Umbilical cord (tissue), 2 donors: ENCODE results near the gene FBXL22. TPM values are rescaled to one million over a fixed set of nuclear protein-coding genes. Genes with fewer than 3 reads are reported as not detected.

Experiments used
- DNase-seq: peaks from one replicate; pipeline ENCODE4 v3.0.0-alpha.2; 2015; ENCODE audit warnings: low spot score
- total RNA-seq: library from RNA; depleted of rRNA; stranded (reverse); fragments of >200 nt; gene quantifications from one replicate; pipeline ENCODE4 v1.2.3, GENCODE V29; 2014; ENCODE audit warnings: low replicate concordance; ENCODE audit not compliant: insufficient read depth

The FBXL22 gene
- total RNA-seq, 1 donor from 2014 or later = 86.9 TPM

DNA sequence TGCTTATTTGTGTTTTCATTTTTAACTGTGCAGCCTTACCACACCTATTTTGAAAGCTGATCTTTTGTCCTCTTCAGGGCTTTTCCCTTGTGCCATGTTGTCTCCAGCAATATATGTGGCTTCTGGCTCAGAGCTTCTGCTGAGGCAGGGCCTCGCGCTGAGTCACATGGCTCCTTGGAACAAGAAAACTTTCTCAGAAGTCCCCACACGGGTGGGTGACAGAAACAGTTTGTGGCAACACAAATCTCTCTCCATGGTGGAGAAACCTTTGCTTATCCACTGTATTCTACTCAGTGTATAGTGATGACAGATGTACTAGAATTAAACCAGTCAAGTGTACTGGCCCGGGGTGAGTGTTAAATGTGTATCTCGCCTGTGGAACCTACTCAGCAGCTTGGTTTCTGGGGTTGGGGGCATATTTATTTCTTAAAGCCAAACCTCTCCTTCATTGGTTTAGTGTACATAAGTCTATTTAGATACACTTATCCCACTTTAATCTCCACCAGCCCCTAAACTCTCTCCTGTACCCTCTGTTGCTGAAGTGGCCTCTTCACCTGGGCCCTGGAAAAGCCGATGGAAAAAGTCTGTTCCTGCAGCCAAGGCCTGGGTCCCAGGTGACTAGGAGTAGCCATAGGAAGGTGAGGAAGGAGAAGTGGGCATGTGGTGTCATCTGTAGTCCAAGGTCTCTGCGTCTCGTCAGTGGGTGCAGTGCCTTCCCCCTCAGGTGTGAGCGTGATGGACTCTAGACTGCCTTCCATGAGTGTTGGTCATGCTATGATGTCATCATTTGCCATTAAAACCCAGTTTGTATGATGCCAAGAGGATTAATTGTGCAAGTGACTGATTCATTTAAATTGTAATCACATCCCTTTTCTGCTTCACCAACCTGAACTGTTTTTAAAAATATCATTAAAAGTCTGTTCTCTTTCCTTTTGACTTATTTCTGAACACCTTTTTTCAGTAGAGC lies 3.2 kb upstream of the FBXL22 start:
- no peak for DNase-seq

DNA sequence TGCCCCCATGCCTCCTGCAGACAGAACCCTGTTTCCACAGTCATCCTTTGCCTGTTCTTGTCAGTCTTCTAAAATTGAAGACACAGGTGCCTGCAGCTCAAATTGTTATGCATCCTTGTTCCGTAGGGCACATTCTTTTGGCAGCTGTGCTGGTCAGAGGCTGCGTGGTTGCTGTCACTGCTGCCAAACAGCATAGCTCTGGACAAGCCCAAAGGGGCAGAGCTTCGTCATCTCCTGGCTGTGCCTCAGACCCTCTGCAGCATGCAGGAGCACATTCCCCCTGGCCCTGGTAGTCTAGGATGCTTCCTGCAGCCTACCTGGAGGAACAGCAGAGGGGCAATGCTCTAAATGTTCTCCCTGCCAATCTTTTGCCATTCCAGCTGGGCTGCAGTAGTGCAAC lies 2.1 kb upstream of the FBXL22 start:
- no peak for DNase-seq

DNA sequence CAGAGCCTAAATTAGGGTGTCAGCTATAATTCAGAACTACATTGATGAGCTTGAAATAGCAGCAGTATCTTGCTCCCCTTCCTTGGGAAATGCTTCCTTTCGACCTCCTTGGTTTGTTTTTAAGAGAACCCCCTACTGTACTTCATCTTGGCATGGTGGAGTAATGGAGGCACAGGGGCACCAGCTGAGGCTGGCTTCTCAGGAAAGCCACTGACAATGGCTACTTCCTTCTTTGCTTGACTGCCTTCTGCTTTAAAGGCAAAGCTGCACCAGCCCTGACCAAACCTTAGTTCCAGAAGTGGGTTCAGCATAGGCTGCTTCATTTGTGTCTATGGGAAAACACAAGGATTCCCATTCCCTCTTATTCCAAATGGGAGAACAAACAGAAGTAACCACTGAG lies 1.5 kb upstream of the FBXL22 start:
- no peak for DNase-seq

DNA sequence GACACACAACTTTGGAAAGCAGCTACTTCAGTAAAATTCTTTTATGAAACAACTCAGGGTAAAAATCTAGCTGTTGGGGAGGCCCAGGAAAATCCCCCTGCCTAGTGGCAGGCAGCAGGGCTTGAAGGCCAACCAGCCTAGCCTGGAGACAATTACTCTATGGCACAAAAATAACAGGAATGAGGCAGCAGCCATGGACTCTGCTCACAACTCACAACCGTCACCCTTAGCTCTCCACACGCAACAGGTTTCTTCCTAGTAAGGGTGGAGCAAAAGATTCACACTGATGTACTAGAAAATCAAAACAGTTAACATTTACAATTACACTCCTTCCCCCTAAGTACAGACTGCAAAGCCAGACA lies 530 bp upstream of the FBXL22 start:
- no peak for DNase-seq

DNA sequence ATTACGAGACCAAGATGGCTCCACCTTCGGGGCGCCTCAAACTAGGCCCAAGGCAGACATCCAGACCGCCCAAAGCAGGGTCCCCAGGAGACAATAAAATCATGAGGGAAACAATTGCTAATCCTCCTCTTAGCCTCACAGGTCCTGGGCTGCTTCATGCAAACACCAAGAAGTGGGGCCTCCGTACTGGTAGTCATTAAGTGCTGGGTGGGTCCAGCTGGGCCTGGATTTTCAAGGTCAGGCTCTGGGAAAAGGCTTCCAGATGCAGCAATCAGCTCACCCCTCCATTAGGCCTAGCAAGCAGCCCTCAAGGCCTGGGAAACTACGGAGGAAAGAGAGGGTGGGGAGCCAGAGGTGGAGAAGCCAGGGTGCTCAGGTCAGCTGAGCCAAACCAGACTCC lies 634 bp downstream of the FBXL22 start:
- DNase-seq = no peak

DNA sequence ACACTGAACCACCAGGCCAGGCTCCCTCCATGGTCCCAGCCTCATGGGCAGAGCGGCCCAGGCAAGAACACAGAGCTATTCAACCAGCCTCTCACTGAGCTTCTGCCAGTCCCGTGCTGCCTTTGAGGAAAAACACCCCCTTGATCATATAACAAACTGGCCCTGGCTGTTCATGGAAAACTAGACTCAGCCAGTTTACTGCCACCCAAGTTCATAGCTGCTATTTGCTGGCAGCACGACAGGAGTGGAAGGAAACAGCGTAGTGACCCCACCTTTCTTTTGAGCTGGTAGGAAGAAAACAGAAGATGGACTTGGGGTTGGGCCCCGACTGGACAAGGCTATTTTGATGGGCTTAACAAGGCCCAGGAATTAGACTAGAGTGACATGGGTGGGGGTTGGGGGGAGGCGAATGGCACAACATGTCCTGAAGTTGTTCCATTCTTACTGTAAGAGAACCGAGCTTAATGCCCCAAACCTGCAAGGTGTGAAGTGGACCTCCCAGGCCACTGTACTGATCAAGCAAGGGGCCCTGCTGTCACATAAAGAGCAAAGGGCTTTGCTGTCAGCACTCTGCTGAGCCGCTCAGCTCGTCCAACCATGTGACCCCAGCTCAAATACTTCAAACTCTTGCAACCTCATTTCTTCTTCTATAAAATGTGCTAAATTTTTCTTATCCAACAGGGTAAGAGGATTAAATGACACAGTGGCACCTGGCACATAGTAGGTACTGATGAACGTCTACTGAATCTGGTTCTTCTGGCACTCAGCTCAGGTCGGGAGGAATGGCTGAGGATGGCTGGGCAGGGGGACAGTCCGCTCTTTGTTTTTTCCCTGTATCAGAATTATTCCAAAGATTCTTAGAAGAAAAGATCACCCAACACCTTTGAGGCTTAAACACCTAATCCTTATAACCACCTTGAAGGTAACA lies 1.6 kb downstream of the FBXL22 start:
- peak; percentile 71 for DNase-seq

DNA sequence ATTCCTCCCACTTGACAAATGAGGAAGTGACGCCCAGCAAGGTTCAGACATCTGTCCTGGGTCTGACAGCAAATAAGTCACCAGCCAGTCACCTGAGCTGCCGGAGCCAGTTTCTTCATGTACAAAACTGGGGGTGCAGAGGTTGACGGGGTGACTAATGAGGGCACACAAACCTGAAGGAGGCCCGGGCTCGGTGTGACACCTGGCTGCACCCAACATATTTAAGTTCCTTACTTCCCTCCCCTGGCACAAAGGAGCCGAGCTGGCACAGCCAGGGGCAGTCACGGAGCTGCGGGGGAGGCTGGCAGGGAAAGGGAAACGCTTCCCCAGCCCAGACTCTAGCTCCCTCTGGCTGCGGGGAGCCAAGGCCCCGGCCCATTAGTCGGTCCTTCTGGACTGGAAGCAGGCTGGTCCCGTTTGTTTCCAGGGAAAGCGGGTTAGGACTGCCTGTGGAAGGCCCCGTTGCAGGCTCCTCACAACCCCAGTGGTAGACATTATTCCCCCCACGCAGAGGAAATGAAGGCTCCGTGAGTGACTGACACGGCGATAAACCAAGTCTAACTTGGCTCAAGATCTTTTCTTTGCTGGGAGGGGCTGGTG lies 2.3 kb downstream of the FBXL22 start:
- peak; percentile 23 for DNase-seq

DNA sequence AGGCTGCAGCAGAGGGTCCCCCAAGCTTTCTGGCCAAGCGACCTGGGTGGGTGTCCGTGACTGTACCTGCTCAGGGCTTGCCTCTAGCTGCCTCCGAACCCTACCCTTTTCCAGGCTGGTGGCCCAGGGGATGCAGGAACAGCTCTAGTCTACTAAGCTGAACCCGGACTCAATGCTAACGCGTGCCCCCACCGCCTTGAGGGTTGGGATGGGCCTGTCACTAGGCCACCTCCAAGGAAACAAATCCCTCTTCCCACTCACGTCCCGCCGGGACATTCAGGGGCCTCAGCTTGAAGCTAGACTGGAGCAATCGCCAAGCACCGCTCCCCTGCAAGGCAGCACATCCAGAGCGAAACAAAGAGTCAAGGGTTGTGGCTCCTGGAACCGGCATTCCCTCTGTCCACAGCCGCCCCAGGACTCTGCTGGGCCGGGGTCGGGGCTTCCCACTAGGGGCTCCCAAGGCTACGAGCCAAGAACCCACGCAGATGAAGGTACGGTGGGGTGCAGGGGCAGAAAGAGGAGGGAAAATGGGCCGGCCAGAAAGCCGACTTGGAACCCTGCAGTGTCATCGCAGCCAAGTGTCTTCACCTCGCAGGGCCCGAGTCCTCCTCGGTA lies 2.9 kb downstream of the FBXL22 start:
- DNase-seq = no peak

DNA sequence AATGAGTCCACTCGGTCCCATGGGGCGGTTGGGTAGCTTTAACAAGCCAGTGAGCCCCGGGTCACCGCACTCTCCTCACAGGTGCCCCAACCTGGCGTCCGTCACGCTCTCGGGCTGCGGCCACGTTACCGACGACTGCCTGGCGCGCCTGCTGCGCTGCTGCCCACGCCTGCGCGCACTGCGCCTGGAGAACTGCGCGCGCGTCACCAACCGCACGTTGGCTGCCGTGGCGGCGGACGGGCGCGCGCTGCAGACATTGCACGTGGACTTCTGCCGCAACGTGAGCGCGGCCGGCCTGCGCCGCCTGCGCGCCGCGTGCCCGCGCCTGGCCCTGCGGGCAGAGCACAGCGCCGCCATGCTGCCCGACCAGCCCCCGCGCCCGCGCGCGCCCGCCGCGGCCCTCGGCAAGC lies 3.4 kb downstream of the FBXL22 start:
- DNase-seq = peak; percentile 93

DNA sequence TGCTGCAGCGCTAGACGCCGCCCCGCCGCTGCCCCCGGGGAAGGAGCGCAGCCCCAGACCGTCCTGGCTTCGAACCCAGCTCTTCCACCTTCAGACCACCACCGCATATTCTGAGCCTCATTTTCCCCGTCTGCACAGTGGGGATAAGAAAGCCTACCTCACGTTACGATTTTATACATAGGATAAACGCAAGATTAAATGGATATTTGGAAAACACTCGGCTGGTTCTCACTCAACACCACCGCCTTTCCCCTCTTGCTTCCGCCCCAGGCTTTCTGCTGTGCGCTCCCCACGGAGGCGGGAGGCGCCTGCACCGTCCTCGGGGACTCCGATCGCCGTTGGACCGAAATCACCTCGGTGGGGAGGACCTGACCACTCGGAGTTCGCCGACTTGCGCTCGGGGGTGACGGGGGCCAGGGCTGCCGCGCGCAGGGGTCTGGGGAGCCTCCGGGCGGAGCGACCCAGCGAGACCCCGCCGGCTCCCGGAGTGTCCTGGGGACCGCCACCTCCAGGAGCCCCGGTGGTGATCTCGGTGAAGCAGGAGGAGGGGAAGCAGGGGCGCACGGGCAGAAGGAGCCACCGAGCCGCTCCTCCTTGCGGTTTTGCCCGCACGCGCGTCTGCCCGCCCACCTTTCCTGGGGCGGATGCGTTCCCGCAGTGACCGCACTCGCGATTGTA lies 4.0 kb downstream of the FBXL22 start:
- DNase-seq = no peak

DNA sequence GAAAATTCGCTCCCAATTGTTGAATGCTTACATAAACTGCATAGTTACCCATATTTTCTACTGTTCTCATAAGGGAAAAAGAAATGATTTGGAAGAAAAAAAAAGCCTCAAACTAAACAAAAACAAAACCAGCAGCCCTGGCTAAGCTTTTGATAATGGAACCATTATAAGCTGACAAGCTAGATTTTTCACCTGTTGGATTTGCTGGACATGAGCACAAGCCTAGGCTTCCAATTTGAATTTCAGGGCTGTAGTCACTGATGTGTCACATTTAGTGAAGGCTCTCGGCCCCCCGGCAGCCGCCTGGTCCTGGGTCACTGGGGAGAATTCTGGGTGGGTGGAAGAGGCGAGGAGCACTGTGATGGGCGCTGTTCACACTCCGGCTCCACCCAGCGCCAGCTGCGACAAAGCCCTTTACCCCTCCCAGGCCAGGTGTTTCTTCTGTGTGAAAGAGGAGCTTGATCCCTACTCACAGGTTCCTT lies 4.6 kb downstream of the FBXL22 start:
- no peak for DNase-seq

DNA sequence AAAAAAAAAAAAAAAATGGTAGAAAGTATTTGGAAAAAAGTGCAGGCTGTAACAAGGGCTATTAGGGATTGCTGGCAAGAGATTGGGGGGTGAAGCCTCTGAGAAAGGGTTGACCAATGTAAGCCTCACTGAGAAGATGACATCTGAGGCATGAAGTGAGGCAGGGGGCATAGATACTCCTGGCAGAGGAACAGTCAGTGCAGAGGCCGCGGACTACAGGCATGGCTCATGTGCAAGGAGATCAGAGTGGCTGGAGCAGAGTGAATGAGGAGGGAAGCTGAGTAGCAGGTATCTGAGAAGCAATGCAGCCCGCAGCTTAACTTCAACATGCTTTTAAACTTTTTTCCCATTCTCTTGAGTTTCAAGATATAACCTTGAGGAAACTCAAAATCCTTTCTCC lies 5.4 kb downstream of the FBXL22 start:
- DNase-seq = no peak

DNA sequence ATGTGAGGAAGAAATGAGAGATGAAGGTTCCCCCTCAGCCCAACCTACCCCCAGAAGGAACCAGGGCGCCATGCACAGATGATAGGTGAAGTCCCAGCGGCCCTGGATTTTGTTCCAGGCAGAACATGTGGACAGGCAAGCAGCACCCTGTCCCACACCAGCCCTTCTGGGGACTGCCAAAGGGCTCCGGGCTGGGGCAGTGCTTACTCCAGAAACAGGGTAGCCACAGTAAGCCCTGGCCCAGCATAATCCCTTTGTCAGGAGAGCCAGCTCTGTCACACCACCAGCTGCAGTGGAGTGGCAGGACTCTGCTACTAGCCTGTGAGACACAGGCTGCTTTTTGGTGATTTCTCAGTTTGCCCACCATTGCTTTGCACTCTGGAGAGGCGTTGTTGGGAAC lies 6.3 kb downstream of the FBXL22 start:
- no peak for DNase-seq

DNA sequence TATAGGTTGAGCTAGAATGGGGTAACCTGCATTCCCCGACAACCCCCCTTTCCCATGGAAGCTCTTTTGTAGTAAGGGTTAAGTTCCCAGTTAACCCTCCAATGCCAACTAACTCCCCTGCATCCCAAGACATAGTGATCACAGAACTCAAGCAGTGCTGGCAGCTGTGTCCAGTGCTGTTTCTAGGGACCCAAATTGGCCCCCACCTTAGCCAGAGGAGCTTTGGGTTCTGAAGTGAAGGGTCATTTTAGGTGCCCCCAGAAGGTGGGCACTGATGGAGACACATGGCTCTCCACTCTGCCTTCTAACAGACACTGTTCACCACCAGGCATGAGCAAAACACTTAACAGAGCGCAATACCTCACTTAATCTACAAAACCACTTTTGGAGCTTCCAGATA lies 7.1 kb downstream of the FBXL22 start:
- no peak for DNase-seq

DNA sequence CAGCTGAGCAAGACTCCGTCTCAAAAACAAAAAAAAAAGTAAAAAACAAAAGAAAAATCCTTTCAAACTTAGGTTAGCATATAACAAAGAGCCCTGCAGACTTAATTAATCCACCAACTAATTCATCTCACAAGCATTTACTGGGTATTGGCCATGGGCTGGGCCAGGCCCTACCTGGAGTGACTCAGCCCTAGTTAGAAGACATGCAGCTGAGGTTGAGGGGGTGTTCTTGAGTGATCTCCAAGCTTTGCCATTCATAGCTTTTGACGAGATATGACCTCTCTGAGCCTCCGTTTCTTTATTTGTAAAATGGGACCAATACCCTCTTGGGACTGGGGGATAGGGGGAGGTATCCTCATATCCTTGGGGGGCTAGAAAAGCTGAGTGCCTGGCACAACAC lies 7.8 kb downstream of the FBXL22 start:
- no peak for DNase-seq

DNA sequence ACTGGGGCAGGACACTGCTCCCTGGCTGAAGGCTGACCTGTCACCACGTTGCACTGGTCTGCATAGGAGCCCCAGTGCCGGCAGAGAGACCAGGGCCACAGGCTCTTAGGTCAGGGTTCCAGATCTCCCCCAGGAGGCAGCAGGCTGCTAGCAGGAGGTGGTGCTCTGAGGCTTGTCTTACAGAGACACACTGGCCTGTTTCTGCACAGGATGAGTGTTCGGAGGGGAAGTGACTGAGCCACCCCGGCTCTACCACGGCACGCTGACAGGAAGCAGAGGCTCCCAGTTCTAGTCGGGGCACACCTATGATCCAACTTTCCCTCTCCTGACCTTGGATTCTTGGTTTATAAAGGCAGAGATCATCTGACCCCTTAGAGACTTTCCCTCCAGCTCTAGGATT lies 8.6 kb downstream of the FBXL22 start:
- DNase-seq = no peak

DNA sequence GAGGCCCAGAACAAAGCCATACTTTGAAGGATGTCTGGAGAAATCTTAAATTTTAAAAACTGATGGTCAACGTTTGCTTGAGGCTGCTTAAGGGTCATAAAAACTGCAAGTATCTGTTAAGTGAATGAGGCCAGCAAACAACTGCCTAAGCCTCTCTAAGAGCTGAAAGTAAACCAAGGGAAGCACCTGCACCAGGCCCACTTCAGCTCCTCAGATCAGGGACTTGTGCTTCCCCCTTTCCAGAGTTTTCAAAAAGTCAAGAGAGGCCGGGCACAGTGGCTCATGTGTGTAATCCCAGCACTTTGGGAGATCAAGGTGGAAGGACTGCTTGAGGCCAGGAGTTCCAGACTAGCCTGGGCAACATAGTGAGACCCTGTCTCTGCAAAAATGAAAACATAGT lies 9.1 kb downstream of the FBXL22 start:
- DNase-seq = no peak

DNA sequence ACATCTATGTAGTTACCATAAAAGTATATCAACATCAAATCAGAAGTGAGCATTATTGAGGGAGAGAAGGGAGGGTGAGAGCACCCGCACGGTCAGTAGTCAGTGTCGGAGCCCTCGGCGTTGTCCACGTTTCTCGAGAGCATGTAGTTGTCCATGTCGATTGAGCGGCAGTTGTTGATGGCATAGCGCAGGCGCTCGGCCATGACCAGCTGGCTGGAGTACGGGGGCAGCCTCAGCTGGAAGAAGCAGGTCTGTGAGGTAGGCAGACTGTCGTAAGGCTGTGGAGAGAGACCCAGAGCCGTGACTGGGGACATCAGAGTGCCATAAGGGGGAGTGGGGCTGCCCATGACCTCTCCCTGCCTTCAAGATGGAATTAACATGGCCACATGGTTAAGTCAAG lies 11.8 kb downstream of the FBXL22 start:
- no peak for DNase-seq

DNA sequence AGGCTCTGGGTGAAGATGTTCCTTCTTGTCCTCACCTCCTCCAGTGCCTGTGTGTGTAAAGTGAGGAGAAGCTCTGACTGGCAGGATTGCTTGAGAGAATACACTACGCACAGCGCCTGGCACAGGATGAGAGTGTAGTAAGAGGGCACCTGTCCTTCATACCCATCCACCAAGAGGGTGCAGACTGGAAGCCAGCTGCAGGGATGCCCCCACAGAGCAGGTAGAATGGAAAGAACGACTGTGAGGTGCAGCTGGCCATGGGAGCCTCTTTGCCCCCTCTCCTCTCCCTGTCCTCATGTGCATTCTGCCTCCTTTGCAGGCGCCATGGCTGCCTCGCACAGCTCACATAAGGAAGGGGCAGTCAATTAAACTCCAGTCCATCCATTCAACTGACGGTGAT lies 12.3 kb downstream of the FBXL22 start:
- DNase-seq = no peak

DNA sequence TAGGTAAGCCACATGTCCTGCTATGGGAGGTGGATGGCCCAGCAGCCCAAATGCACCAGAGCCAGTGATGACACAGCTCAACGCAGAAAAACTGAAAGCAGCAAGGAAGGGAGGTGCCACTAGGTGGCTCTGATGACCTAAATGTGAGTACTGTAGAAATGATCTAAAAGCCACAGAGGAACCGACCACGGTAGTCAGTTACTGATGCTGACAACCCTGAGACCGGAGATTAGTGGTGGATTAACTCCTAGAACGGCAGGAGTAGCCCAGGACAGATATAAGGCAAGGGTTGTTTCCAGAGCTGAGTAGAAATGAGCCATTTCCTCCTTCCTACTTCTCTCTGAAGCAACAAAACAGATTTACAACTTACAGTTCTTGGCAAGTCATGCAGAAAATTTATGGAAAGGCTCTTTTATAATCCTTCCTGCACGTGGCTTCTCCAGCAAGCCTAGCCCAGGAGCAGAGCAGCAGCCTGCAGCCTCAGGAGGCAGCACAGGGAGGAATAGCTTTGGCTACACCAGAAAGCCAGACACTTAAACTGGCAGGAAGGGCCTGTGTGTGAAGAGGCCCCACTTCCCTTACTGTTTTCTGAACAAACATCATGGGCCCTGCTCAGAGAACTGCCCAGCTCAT lies 13.1 kb downstream of the FBXL22 start:
- peak; percentile 98 for DNase-seq

DNA sequence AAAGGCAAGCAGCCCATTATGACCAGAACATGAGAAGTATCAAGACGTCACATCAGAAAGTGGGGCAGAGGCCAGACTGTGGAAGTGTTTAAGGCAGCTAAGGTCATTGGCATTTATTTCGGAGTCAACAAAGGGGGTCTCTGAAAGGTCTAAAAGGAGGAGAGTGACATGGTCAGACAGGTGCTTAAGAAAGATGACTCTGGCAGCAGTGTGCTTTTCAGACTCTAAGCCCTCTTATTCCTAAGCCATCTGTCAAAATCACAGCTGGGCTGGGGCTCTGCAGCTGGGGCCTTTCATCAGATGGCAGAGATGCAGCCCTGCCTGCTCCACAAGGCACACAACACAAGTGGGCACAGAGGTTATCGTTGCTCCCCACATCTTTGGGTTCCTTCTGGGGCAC lies 14.0 kb downstream of the FBXL22 start:
- DNase-seq = no peak
